SJSA1 (cell line): ENCODE measurements around the gene SLC39A8. TPM values are rescaled to one million over a fixed set of nuclear protein-coding genes. Genes with fewer than 3 reads are reported as not detected.

Source experiments
- DNase-seq, 2 experiments: peaks; one replicate each; pipeline ENCODE4 v3.0.0-alpha.2; 2015 to 2020; ENCODE audit warnings: low spot score in 2 of 2, low read depth in 1 of 2
- H3K27ac ChIP-seq: fragments of 250-450 bp; sonication (Bioruptor Pico); 2 replicates; pipeline ENCODE4 v1.5.1; 2020; ENCODE audit warnings: mild to moderate bottlenecking, moderate library complexity
- H3K27me3 ChIP-seq: fragments of 250-450 bp; sonication (Bioruptor Pico); replicated peaks from 2 replicates; pipeline ENCODE4 v1.5.1; 2020; ENCODE audit warnings: mild to moderate bottlenecking, moderate library complexity
- H3K36me3 ChIP-seq: fragments of 250-450 bp; sonication (Bioruptor Pico); 2 replicates; pipeline ENCODE4 v1.5.1; 2020; ENCODE audit warnings: mild to moderate bottlenecking
- H3K4me1 ChIP-seq: fragments of 250-450 bp; sonication (Bioruptor Pico); replicated peaks from 2 replicates; pipeline ENCODE4 v1.6.1; 2021; ENCODE audit warnings: mild to moderate bottlenecking
- H3K4me3 ChIP-seq: fragments of 250-450 bp; sonication (Bioruptor Pico); 2 replicates; pipeline ENCODE4 v1.5.1; 2020; ENCODE audit warnings: mild to moderate bottlenecking
- H3K9me3 ChIP-seq: fragments of 250-450 bp; sonication (Bioruptor Pico); replicated peaks from 2 replicates; pipeline ENCODE4 v1.5.1; 2020; ENCODE audit warnings: mild to moderate bottlenecking
- total RNA-seq: library from RNA; depleted of rRNA; stranded (reverse); fragments of >200 nt; shearing (Covaris generic); gene quantifications from 2 replicates; pipeline ENCODE4 v1.2.3, GENCODE V29; 2014

SLC39A8 gene
- total RNA-seq, 1 experiment from 2014 or later, result 39.0 TPM

DNA sequence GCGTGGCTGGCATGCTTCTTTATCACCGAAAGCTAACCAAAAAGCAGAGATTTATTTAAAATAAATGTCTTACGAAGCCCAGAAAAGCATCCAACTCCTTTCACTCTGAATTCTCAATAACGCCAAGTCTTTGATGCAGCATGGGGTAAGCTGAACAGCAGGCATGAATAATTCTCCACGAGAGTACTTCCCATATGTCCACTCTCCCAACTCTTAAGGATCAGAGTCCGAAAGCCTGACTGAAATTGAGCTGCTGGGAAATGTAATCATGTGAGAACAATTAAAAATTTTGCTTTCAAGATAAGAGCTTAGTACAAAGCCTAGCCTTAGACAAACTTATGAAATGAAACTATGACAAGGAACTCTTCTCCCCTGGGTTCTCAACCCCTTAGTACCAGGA, 7.5 kb upstream of the SLC39A8 start:
- DNase-seq, result no peak
- no peaks in the 10 kb centered on the region for H3K36me3 ChIP-seq
- H3K27ac ChIP-seq, result no peak overlapping the region
- H3K4me3 ChIP-seq, result no peak overlapping the region
- H3K9me3 ChIP-seq, result no peaks in the 10 kb centered on the region
- no peaks in the 10 kb centered on the region for H3K27me3 ChIP-seq
- H3K4me1 ChIP-seq, result no peaks in the 10 kb centered on the region

DNA sequence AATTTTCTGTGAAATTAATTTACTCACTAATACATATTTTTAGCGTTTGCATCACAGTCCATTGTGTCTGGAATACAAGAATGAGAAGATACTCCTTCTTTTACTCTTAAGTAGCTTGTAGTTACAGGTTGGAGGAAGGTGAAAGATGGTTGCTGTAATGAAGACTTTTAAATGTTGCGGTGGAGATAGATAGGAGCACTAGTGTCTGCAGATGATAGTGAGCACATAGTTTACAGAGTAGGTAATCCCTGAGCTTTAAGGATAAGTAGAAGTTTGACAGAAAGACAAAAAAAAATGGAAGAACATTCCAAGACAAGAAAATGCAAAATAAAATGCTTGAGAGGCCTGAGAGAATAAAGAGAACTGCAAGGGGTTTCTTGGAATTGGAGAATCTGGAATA, 5.4 kb upstream of the SLC39A8 start:
- Histone ChIP-seq H3K36me3 (no peaks in the 10 kb centered on the region), H3K9me3 (no peaks in the 10 kb centered on the region), H3K27me3 (no peaks in the 10 kb centered on the region), H3K4me1 (peaks cover 3% of the 10 kb centered on the region; the same call in 1 of the 2 replicates), H3K27ac (no peak overlapping the region), H3K4me3 (no peak overlapping the region)
- no peak for DNase-seq

DNA sequence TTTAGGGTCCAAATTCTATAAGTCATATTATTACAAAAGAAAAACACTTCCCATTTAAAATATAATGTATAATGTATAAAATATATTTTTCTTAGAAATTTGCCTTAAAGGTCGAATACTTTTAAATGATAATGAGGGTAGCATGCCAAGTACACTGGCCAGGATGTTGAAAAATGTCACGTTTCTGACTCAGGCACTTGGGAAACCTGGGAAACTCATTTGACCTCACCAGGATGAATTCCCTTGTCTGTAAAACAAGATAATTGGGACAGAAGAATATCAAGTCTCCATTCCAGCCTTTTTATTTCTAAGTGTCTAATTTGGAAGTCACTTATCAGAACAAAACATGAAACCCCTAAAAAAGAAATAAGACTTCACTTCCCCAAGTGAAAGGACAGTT, 3.4 kb upstream of the SLC39A8 start:
- no peak overlapping the region for H3K27ac ChIP-seq
- peaks cover 9% of the 10 kb centered on the region for H3K4me1 ChIP-seq
- no peak overlapping the region for H3K4me3 ChIP-seq
- DNase-seq, result no peak
- H3K9me3 ChIP-seq, result no peaks in the 10 kb centered on the region
- no peaks in the 10 kb centered on the region for H3K36me3 ChIP-seq
- H3K27me3 ChIP-seq, result no peaks in the 10 kb centered on the region

DNA sequence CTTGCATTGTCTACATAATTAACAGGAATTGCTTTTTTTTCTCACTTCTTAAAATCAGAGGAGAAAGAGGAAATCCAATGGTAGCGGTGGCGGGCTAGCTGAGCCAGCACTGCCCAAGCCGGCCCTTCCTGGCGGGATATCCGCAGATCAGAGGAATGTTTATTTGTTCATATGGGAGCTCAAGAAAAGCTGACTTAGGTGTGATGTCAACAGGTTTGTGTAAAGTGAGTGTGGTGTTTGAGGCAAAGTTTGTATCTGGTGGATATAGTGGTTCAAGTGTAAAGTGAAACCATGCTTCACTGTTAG, 466 bp upstream of the SLC39A8 start:
- Histone ChIP-seq H3K27me3 (no peaks in the 10 kb centered on the region), H3K9me3 (no peaks in the 10 kb centered on the region), H3K27ac (no peak overlapping the region), H3K36me3 (no peaks in the 10 kb centered on the region), H3K4me3 (peak overlapping the region; percentile 59), H3K4me1 (peaks cover 10% of the 10 kb centered on the region)
- DNase-seq, result no peak

DNA sequence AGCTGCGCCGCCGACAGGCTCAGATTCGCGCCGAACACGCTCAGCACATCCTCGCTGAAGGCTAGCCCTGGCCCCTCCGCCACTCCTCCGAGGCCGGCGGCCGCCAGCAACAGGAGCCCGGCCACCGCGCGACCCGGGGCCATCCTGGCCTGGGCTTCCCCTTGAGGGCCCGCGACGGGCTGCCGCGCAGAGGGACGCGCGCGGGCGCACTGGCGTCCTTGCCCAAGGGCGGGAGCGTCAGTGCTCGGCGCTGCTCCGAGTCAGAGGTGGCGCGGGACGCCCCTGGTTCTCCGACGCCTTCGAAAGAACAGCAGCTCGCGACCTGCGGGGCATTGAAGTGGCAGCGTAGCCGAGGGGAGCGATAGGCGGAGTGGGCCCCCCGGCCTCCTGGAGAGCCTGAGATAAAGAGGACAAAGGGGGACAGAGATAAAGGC, 745 bp downstream of the SLC39A8 start:
- H3K4me3 ChIP-seq, result peak overlapping the region; percentile 59
- H3K27ac ChIP-seq, result peak overlapping the region; percentile 20; the same call in 1 of the 2 replicates
- no peaks in the 10 kb centered on the region for H3K36me3 ChIP-seq
- no peaks in the 10 kb centered on the region for H3K27me3 ChIP-seq
- DNase-seq, result peak; percentile 57 to 73
- H3K9me3 ChIP-seq, result no peaks in the 10 kb centered on the region
- H3K4me1 ChIP-seq, result peaks cover 10% of the 10 kb centered on the region

DNA sequence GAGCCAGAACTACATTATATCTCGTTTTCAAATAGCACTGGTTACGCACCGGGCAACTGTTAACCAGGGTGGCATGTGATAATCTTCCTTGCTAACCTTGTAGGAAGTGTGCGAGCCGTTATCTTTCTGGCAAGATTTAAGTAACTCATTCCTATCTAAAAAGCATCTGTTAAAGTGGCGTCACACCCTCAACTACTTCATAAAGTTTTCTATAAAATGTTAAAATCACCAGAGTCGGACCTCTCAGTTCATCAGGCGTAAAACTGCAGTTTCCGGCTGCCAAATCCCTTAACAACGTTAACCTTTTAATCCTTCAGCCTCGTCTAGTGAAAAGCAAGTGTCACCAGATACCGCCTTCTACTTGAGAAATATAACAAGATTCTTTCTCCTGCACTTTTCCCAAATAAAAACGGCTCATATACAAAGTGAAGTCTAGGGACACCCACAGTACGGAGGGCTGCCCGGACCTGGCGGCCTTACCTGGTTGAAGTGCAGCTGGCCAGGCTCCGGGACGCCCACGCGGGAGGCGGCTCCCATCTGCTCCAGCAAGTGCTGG, 1.2 kb downstream of the SLC39A8 start:
- Histone ChIP-seq H3K27me3 (no peaks in the 10 kb centered on the region), H3K9me3 (no peaks in the 10 kb centered on the region), H3K4me3 (peak overlapping the region; percentile 59), H3K36me3 (no peaks in the 10 kb centered on the region), H3K27ac (no peak overlapping the region), H3K4me1 (peaks cover 10% of the 10 kb centered on the region)
- no peak for DNase-seq

DNA sequence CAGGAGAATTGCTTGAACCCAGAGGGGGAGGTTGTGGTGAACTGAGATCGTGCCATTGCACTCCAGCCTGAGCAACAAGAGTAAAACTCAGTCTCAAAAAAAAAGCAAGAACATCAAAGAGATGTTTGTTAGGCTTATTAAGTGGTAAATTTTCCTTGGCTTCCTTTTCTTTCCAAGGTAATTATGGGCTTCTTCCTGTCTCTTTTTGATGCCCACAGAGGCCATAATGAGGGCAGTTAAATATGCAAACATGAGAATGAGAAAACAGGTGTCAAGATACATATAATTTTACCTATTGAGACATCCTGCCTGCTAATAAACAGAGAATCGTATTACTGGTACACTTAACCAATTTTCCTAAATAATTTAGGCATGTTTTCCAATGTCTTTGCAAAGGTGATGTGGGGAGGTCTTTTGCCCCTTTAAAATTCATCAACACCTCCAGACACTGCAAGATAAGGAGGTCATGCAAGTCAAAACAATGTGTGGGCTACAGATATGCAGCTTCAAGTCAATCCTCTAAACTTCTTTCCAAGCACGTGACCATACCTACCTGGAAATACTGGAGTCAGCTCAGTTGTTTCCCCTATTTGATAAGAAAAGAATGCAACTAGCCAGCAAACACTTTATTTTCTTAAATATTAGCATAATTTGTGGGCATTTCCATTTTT, 2.7 kb downstream of the SLC39A8 start:
- H3K4me3 ChIP-seq, result no peak overlapping the region
- peaks cover 10% of the 10 kb centered on the region for H3K4me1 ChIP-seq
- no peak for DNase-seq
- H3K9me3 ChIP-seq, result no peaks in the 10 kb centered on the region
- H3K27me3 ChIP-seq, result no peaks in the 10 kb centered on the region
- H3K27ac ChIP-seq, result no peak overlapping the region
- no peaks in the 10 kb centered on the region for H3K36me3 ChIP-seq

DNA sequence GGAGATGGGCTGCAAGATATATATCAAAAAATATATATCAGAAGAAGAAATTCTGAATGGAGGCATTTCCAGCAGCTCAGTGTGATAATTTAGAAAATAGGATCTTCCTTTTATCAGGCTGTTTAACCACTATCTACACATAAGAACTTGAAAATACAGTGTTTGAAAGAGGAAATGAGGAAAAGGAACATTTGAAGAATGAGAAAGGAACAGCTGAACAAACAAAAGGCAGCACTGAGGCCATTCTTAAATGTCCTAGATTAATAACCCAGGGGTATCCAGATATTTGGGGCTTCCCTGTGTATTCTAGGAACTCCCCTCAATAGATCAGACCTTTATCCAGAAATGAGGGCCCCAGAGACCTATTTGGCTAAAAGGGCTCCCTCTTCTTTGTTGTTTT, 4.1 kb downstream of the SLC39A8 start:
- Histone ChIP-seq H3K27me3 (no peaks in the 10 kb centered on the region), H3K9me3 (no peaks in the 10 kb centered on the region), H3K4me3 (no peak overlapping the region), H3K4me1 (peaks cover 10% of the 10 kb centered on the region), H3K36me3 (no peaks in the 10 kb centered on the region), H3K27ac (no peak overlapping the region)
- no peak for DNase-seq

DNA sequence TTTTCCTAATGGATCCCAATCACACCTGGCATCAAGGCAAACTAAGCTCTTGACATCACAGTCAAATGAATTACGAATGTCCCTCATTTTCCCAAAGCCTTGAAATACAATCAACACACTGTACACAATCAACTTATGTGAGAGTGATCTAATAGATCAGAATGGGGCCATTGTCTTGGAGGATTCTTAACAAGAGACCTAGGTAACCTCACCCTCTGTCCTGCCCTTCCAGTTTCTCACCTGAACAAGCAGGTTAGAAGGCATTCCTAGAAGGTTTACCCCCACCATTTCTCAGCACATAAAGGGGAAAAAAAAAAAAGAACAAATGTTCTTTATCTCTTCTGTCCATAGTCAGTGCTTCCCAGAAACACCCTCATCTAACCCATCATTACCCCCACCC, 6.3 kb downstream of the SLC39A8 start:
- Histone ChIP-seq H3K9me3 (no peaks in the 10 kb centered on the region), H3K27ac (no peak overlapping the region), H3K36me3 (no peaks in the 10 kb centered on the region), H3K27me3 (no peaks in the 10 kb centered on the region), H3K4me3 (no peak overlapping the region), H3K4me1 (peaks cover 4% of the 10 kb centered on the region; the same call in 1 of the 2 replicates)
- no peak for DNase-seq

DNA sequence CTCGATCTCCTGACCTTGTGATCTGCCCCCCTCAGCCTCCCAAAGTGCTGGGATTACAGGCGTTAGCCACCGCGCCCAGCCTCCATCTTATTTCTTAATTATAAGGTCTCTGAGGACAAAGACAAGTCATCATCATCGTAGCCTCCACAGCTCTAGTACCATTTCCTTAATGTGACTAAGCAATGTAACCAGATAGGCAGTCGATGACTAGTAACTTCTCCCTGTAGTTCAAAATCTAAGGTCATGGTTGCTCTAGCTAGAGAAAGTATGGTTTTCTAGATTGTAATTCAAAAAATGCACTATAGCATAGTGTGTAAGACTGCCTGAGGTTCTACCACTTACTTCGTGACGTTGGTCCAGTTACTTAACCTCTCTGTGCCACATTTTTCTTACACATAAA, 6.9 kb downstream of the SLC39A8 start:
- H3K4me3 ChIP-seq, result no peak overlapping the region
- no peaks in the 10 kb centered on the region for H3K36me3 ChIP-seq
- no peak for DNase-seq
- H3K27me3 ChIP-seq, result no peaks in the 10 kb centered on the region
- H3K27ac ChIP-seq, result no peak overlapping the region
- no peaks in the 10 kb centered on the region for H3K9me3 ChIP-seq
- H3K4me1 ChIP-seq, result no peaks in the 10 kb centered on the region

DNA sequence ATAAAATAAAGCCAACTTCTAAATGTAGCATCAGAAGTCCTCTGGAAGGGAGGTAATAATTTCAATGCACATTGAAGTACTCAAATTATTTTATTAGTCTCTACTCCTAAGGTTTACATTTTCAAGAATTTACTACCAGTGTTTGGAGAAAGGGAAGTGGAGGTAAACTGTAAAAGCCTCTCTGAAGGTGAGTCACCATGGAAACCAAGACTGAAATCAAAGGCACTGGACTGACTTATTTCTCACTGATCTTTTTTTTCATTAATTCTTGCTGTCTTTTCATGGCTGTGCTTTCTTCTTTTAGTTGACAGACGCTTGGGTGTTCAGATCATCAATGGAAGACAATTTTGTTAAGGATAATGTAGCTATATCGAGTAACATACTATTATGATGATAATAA, 9.7 kb downstream of the SLC39A8 start:
- no peak for DNase-seq
- no peak overlapping the region for H3K27ac ChIP-seq
- H3K27me3 ChIP-seq, result no peaks in the 10 kb centered on the region

DNA sequence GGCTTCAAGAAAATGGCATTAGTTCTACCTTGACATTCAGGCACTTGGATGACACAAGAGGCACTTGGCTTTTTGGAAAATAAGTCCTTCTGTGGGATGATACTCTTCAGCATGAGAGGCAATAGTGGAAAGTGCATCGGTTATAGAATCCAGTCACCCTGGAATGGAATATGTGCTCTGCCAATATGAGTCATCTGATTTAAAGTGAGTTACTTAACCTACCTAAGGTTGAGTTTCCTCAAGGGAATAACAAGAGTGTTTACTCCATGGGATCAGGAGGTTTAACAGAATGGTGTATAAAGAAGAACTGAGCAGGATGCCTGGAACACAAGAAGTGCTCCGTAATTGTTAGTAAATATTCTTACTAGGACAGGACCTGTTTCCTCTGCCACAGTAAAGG, 10.7 kb downstream of the SLC39A8 start:
- H3K4me1 ChIP-seq, result no peaks in the 10 kb centered on the region
- H3K9me3 ChIP-seq, result no peaks in the 10 kb centered on the region
- no peaks in the 10 kb centered on the region for H3K36me3 ChIP-seq
- DNase-seq, result no peak
- H3K27ac ChIP-seq, result no peak overlapping the region
- no peaks in the 10 kb centered on the region for H3K27me3 ChIP-seq
- no peak overlapping the region for H3K4me3 ChIP-seq

More for the DNA sequence above, 9.7 kb downstream of the SLC39A8 start:
- no peak overlapping the region for H3K4me3 ChIP-seq
- H3K9me3 ChIP-seq, result no peaks in the 10 kb centered on the region
- no peaks in the 10 kb centered on the region for H3K4me1 ChIP-seq
- H3K36me3 ChIP-seq, result no peaks in the 10 kb centered on the region

DNA sequence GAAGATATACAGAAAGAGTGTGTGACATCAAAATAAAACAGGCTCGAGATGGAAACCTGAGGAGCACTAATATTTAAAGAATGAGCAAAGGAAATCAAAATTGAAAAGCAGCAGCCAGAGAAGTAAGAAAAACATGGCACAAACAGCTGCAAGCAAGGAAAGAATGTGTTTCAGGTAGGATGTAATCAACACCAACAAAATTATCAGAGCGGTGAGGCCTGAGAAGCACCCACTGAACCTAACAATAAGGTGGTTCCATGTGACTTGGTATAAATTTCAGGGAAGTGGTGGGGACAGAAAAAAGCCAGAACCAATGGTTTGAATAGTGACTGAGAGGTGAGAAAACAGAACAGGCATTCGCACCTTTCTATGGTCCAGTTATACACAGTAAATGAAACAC, 11.5 kb downstream of the SLC39A8 start:
- no peak for DNase-seq
- no peak overlapping the region for H3K4me3 ChIP-seq
- no peaks in the 10 kb centered on the region for H3K36me3 ChIP-seq
- H3K27me3 ChIP-seq, result no peaks in the 10 kb centered on the region
- H3K9me3 ChIP-seq, result no peaks in the 10 kb centered on the region
- no peak overlapping the region for H3K27ac ChIP-seq
- no peaks in the 10 kb centered on the region for H3K4me1 ChIP-seq

DNA sequence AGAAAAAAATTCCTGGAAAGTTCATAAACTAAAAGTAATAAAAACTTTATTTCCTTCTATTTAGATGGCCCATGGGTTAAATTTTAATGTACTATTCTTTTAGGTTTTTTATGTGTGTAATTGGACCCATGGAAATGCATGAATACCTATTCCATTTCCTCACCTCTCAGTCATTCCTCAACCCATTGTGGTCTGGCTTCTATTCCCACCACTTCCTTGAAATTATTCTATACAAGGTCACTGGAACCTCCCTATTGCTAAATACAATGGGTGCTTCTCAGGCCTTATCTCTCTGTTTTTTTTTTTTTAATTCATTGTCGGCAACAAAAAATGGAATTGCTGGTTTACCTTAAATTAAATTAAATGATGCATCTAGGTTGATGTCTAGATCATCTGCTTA, 17.2 kb downstream of the SLC39A8 start:
- H3K27ac ChIP-seq, result no peak overlapping the region
- no peaks in the 10 kb centered on the region for H3K9me3 ChIP-seq
- H3K4me3 ChIP-seq, result no peak overlapping the region
- H3K4me1 ChIP-seq, result 0 out of 2 replicates have a peak, but pooled peaks cover 3% of the 10 kb centered on the region
- H3K27me3 ChIP-seq, result no peaks in the 10 kb centered on the region
- no peak for DNase-seq
- no peaks in the 10 kb centered on the region for H3K36me3 ChIP-seq

DNA sequence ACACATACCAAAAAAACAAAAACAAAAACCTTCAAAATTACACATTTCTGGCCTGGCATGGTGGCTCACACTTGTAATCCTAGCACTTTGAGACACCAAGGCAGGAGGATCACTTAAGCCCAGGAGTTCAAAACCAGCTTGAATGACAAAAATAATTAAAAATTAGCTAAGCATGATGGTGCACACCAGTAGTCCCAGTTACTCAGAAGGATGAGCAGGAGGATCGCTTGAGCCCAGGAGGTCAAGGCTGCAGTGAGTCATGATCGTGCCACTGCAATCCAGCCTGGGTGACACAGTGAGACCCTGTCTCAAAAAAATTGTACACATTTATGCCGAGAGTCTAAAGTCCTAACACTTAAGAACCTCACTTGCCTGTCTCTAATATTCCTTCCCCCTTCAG, 18.3 kb downstream of the SLC39A8 start:
- H3K36me3 ChIP-seq, result no peaks in the 10 kb centered on the region
- no peak overlapping the region for H3K27ac ChIP-seq
- no peaks in the 10 kb centered on the region for H3K9me3 ChIP-seq
- no peak for DNase-seq
- H3K4me1 ChIP-seq, result 0 out of 2 replicates have a peak, but pooled peaks cover 3% of the 10 kb centered on the region
- H3K4me3 ChIP-seq, result no peak overlapping the region
- H3K27me3 ChIP-seq, result no peaks in the 10 kb centered on the region
